ENCODE results near the gene BAIAP2L1.
"Not testable (repeated sequence)": the region's sequence is repeated elsewhere in the genome, so short reads cannot be mapped to it uniquely, and the experiment has no call there.

The BAIAP2L1 gene

DNA sequence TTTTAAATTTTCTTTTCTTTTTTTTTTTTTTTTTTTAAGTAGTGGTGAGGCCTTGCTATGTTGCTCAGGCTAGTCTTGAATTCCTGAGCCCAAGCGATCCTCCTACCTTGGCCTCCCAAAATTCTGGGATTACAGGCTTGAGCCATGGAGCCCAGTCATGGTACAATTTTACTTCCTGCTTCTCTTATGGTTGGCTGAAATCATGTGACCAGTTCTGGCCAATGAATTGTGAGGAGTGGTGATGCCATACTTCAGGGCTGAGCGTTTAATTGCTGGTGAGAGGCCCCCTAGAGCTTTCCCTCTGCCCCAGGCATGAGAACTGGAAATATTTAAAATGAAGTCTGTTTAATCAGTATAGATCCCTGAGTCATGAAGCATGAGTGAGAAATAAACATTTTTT, 22.2 kb upstream of the BAIAP2L1 start:
- TF ChIP-seq, protein P1, sequence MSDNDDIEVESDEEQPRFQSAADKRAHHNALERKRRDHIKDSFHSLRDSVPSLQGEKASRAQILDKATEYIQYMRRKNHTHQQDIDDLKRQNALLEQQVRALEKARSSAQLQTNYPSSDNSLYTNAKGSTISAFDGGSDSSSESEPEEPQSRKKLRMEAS (IDR thresholded peaks at IDR 0.05; ENCODE audit: low read depth, low read length): no peak
- TF ChIP-seq MYC (IDR thresholded peaks at IDR 0.05; ENCODE audit: low read depth, low read length) (no peak), POLR2A (IDR thresholded peaks at IDR 0.05; ENCODE audit: extremely low read depth, insufficient read length) (no peak)
- TF ChIP-seq, protein P2, sequence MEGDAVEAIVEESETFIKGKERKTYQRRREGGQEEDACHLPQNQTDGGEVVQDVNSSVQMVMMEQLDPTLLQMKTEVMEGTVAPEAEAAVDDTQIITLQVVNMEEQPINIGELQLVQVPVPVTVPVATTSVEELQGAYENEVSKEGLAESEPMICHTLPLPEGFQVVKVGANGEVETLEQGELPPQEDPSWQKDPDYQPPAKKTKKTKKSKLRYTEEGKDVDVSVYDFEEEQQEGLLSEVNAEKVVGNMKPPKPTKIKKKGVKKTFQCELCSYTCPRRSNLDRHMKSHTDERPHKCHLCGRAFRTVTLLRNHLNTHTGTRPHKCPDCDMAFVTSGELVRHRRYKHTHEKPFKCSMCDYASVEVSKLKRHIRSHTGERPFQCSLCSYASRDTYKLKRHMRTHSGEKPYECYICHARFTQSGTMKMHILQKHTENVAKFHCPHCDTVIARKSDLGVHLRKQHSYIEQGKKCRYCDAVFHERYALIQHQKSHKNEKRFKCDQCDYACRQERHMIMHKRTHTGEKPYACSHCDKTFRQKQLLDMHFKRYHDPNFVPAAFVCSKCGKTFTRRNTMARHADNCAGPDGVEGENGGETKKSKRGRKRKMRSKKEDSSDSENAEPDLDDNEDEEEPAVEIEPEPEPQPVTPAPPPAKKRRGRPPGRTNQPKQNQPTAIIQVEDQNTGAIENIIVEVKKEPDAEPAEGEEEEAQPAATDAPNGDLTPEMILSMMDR (IDR thresholded peaks at IDR 0.05; ENCODE audit: low read depth, low read length): no peak
- H3K4me3 ChIP-seq (ENCODE audit: low read depth, low read length): no peak overlapping the region
- DNase-seq (ENCODE audit: low read depth): peak; percentile 54

DNA sequence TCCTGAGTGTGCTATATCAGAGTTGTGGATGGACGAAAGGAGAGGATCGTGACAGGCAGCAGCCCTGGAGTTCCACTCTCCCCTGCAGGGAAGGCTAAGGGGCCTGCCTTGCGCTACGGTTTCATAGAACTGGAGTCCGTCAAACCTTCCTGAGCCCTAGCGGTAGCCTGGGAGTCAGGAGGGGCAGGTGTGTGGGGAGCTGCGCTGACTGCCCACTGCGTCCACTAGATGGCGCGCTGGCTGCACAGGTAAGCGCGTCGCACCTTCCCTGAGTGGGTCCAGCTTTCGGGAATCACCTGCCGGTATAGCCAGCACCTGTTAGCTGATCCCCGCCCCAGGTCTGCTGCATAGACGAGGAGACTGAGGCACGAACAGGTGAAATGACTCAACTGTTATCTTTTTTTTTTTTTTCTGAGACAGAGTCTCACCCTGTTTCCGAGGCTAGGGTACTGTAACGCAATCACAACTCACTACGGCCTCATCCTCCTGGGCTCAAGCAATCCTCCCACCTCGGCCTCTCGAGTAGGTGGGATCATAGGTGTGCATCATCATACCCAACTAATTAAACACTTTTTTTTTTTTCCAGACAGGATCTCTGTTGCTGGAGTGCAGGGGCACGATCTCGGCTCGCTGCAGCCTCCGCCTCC, 20.2 kb upstream of the BAIAP2L1 start:
- no peak overlapping the region for H3K4me3 ChIP-seq (ENCODE audit: low read depth, low read length)
- peak; percentile 53 for DNase-seq (ENCODE audit: low read depth)
- TF ChIP-seq POLR2A (IDR thresholded peaks at IDR 0.05; ENCODE audit: extremely low read depth, insufficient read length) (no peak), MYC (IDR thresholded peaks at IDR 0.05; ENCODE audit: low read depth, low read length) (no peak)
- TF ChIP-seq, protein P2 (IDR thresholded peaks at IDR 0.05; ENCODE audit: low read depth, low read length): peak; percentile 95
- TF ChIP-seq, protein P1 (IDR thresholded peaks at IDR 0.05; ENCODE audit: low read depth, low read length): no peak

DNA sequence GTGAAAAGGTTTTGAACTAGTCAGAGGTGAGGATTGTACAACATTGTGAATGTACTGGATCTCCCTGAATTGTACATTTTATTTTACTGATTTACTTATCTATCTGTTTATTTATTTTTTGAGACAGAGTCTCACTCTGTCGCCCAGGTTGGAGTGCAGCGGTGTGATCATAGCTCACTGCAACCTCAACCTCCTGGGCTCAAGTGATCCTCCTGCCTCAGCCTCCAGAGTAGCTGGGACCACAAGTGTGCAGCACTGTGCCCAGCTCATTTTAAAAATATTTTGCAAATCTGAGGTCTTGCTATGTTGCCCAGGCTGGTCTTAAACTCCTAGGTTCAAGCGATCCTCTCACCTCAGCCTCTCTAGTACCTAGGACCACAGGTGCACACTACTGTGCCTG, 19.1 kb upstream of the BAIAP2L1 start:
- H3K4me3 ChIP-seq (ENCODE audit: low read depth, low read length); DNase-seq (ENCODE audit: low read depth): not testable (repeated sequence)

DNA sequence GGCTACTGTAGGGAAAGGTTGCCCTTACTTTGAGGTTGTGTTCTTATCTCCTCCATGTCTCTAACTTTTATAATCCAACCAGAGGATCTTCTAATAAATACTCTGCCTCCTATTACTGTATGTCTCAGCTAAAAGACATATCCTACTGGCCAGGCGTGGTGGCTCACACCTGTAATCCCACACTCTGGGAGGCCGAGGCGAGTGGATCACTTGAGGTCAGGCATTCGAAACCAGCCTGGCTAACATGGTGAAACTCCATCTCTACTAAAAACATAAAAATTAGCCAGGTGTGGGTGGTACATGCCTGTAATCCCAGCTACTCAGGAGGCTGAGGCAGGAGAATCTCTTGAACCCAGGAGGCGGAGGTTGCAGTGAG, 18.4 kb upstream of the BAIAP2L1 start:
- H3K4me3 ChIP-seq (ENCODE audit: low read depth, low read length); DNase-seq (ENCODE audit: low read depth): not testable (repeated sequence)

DNA sequence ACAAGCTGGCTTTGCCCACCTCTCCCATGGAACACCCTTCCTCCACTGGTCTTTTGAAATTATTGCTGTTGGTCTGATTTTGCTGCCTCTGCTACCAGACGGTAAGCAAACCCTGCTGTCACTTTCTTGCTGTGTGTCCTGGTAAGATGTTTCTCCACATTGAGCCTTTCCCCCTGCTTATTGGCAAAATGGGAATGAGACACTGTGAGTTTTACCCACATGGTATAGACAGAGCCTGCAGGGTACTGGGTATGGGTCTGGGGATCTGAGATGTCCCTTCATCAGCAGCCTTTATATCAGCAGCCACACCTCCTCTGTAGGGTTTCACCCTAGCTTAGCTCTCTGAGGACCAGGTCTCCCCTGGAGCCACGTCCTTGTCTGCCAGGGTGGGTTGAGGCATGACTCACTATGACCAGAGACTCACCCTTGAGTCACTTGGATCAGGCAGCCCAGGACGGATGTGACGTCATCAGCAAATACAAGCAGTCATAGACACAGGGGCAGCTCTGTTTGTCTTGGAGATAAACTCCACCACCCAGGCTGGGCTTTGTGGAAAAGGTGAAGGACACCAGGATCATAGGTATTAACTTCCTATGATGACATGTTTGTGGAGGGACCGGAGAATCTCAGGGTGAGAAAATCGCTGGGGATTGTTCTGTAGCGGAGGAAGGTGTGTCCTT, 17.9 kb upstream of the BAIAP2L1 start:
- TF ChIP-seq MYC (IDR thresholded peaks at IDR 0.05; ENCODE audit: low read depth, low read length) (no peak), POLR2A (IDR thresholded peaks at IDR 0.05; ENCODE audit: extremely low read depth, insufficient read length) (no peak)
- TF ChIP-seq, protein P2 (IDR thresholded peaks at IDR 0.05; ENCODE audit: low read depth, low read length): no peak
- TF ChIP-seq, protein P1 (IDR thresholded peaks at IDR 0.05; ENCODE audit: low read depth, low read length): no peak
- H3K4me3 ChIP-seq (ENCODE audit: low read depth, low read length): no peak overlapping the region
- DNase-seq (ENCODE audit: low read depth): peak; percentile 78

DNA sequence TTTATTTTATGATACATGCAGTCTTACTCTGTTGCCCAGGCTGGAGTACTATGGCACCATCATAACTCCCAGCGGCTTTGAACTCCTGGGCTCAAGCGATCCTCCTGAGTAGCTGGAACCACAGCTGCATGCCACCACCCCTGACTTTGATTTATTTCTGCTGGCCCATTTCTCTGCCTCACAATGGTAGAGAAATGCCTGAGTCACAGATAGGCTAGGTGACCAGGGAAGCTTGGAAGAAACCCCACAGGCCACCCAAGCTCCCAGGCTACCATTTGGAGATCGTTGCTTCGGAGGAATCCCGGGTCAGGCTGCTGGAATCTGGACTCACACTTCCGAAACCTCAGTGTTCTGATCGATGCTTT, 17.4 kb upstream of the BAIAP2L1 start:
- no peak for DNase-seq (ENCODE audit: low read depth)
- TF ChIP-seq, protein P1 (IDR thresholded peaks at IDR 0.05; ENCODE audit: low read depth, low read length): no peak
- TF ChIP-seq MYC (IDR thresholded peaks at IDR 0.05; ENCODE audit: low read depth, low read length): no peak
- TF ChIP-seq, protein P2 (IDR thresholded peaks at IDR 0.05; ENCODE audit: low read depth, low read length): no peak
- no peak for TF ChIP-seq POLR2A (IDR thresholded peaks at IDR 0.05; ENCODE audit: extremely low read depth, insufficient read length)
- no peak overlapping the region for H3K4me3 ChIP-seq (ENCODE audit: low read depth, low read length)

Measured in NB4 (cell line).